GM12878 (cell line): Measurements from ENCODE around the gene LRRC45. TPM values are rescaled to one million over a fixed set of nuclear protein-coding genes. Genes with fewer than 3 reads are reported as not detected.

Experiments used
- ATAC-seq: fragments of 200-7000 bp; cut with Tn5 transposase; 3 replicates; pipeline ENCODE4 v1.9.1; 2020; ENCODE audit warnings: mild to moderate bottlenecking, moderate library complexity
- BruUV-seq: library from RNA; stranded (reverse); fragments of 400-500 nt; replicated peaks from 2 replicates; lab custom pipeline; 2021; lab: Mats Ljungman, UMichigan
- CTCF ChIA-PET: fragments of 300-600 bp; sonication (Branson Sonifier 250); formaldehyde crosslinking; extraction: SDS; loops from one replicate; lab custom pipeline; 2021; ENCODE audit warnings: inconsistent platforms; lab: Yijun Ruan, JAX
- POLR2A ChIA-PET: fragments of 350-600 bp; formaldehyde crosslinking; extraction: SDS; loops from one replicate; lab custom pipeline; 2021; ENCODE audit warnings: inconsistent platforms; lab: Charles Lee
- RAD21 ChIA-PET: fragments of 300-600 bp; sonication (Branson Sonifier 250); formaldehyde crosslinking; loops from one replicate; lab custom pipeline; 2023; ENCODE audit warnings: antibody characterized with exemption; ENCODE audit not compliant: unreplicated experiment; lab: Charles Lee
- SMC1A ChIA-PET: fragments of 300-600 bp; sonication (Branson Sonifier 250); formaldehyde crosslinking; loops from one replicate; lab custom pipeline; 2023; ENCODE audit not compliant: unreplicated experiment, uncharacterized antibody; lab: Charles Lee
- DNase-seq: peaks from one replicate; pipeline ENCODE4 v3.0.0-alpha.2; 2011; ENCODE audit warnings: low read depth, low spot score
- FAIRE-seq: peaks from 3 replicates; lab custom pipeline; 2011; peaks lifted over from hg19 to GRCh38; lab: Jason Lieb, UNC
- H2AFZ ChIP-seq: 2 replicates; pipeline ENCODE4 v1.6.0; 2011; ENCODE audit warnings: low read depth, low read length, control low read depth; ENCODE audit not compliant: control insufficient read depth
- H3K27ac ChIP-seq: 2 replicates; pipeline ENCODE4 v1.5.1; 2011; ENCODE audit warnings: control low read depth; ENCODE audit not compliant: control insufficient read depth, insufficient read depth
- H3K27me3 ChIP-seq, 2 experiments: replicated peaks in 1 of 2; 2 replicates each; pipeline versions ENCODE4 v1.6.0 to v1.6.1; 2011; ENCODE audit warnings: low read length in 1 of 2; ENCODE audit not compliant: control insufficient read depth in 2 of 2, insufficient read depth in 2 of 2
- H3K36me3 ChIP-seq, 2 experiments: 2 replicates each; pipeline ENCODE4 v1.5.1; 2011; ENCODE audit warnings: low read length in 1 of 2; ENCODE audit not compliant: control insufficient read depth in 2 of 2, insufficient read depth in 2 of 2
- H3K4me1 ChIP-seq: 2 replicates; pipeline ENCODE4 v1.6.1; 2011; ENCODE audit warnings: mild to moderate bottlenecking, low read length, moderate library complexity, mixed read lengths; ENCODE audit not compliant: control insufficient read depth, insufficient read depth
- H3K4me2 ChIP-seq: 2 replicates; pipeline ENCODE4 v1.6.0; 2011; ENCODE audit warnings: control low read depth; ENCODE audit not compliant: control insufficient read depth, insufficient read depth
- H3K4me3 ChIP-seq: fragments of 200-600 bp; sonication (generic); 2 replicates; pipeline ENCODE4 v1.5.1; 2016
- H3K79me2 ChIP-seq: 2 replicates; pipeline ENCODE4 v1.6.0; 2011; ENCODE audit warnings: low read length; ENCODE audit not compliant: control insufficient read depth, insufficient read depth
- H3K9ac ChIP-seq: 2 replicates; pipeline ENCODE4 v1.8.0; 2011; ENCODE audit warnings: low read length, control low read depth, mixed read lengths; ENCODE audit not compliant: control insufficient read depth, insufficient read depth
- H3K9me3 ChIP-seq: replicated peaks from 3 replicates; pipeline ENCODE4 v1.5.1; 2011; ENCODE audit warnings: mild to moderate bottlenecking, low read length; ENCODE audit not compliant: control insufficient read depth, insufficient read depth
- H4K20me1 ChIP-seq: 2 replicates; pipeline ENCODE4 v1.6.0; 2011; ENCODE audit not compliant: control insufficient read depth, insufficient read depth
- CBFB ChIP-seq: IDR thresholded peaks from 2 replicates; pipeline ENCODE4 v1.6.1; 2016; ENCODE audit warnings: antibody characterized with exemption, low read depth
- FOXM1 ChIP-seq: IDR thresholded peaks from 2 replicates; pipeline ENCODE4 v1.6.1; 2012; ENCODE audit warnings: low read depth, mild to moderate bottlenecking, inconsistent platforms, low read length, moderate library complexity
- IRF4 ChIP-seq: IDR thresholded peaks from 2 replicates; pipeline ENCODE4 v1.6.1; 2011; ENCODE audit warnings: low read depth, low read length
- LARP7 ChIP-seq: fragments of 450-650 bp; IDR thresholded peaks from 2 replicates; pipeline ENCODE4 v1.6.1; 2017; ENCODE audit warnings: mild to moderate bottlenecking
- MEF2B ChIP-seq: fragments of 450-650 bp; IDR thresholded peaks from 2 replicates; pipeline ENCODE4 v1.6.1; 2018; ENCODE audit warnings: mild to moderate bottlenecking, moderate library complexity; ENCODE audit not compliant: partially characterized antibody, poor library complexity, severe bottlenecking
- MTA3 ChIP-seq: IDR thresholded peaks from 2 replicates; pipeline ENCODE4 v1.6.1; 2012; ENCODE audit warnings: low read length, inconsistent platforms, borderline replicate concordance
- NFYA ChIP-seq: IDR thresholded peaks from 2 replicates; pipeline ENCODE4 v1.6.1; 2011; ENCODE audit warnings: low read depth, mild to moderate bottlenecking, low read length, improper control_type of control experiment, borderline replicate concordance
- SREBF1 ChIP-seq: IDR thresholded peaks from 2 replicates; pipeline ENCODE4 v1.6.1; 2012; ENCODE audit warnings: mild to moderate bottlenecking, low read length
- WRNIP1 ChIP-seq: IDR thresholded peaks from 2 replicates; pipeline ENCODE4 v1.6.1; 2011; ENCODE audit warnings: low read depth, low read length, improper control_type of control experiment, borderline replicate concordance
- WGBS: methylation state at CpG from one replicate; pipeline ENCODE4 v1.1.6; 2016; ENCODE audit warnings: low lambda C conversion rate; ENCODE audit not compliant: insufficient replicate concordance, insufficient coverage; ENCODE audit errors: missing lambda C conversion rate; 5-methylcytosine and 5-hydroxymethylcytosine counted together
- in situ Hi-C: fragments of 300-500 bp; cut with MboI; formaldehyde crosslinking; loops from 9 replicates; pipeline ENCODE4 v1.14.3; 2018; ENCODE audit warnings: mixed read lengths
- intact Hi-C: fragments of 100-400 bp; cut with micrococcal nuclease; formaldehyde crosslinking; loops from one replicate; pipeline ENCODE4 v1.14.2; 2022; ENCODE audit not compliant: unreplicated experiment
- polyA plus RNA-seq, 11 experiments: library from polyadenylated mRNA; depleted of rRNA in 4 of 11; unstranded in 6 of 11; stranded (reverse) in 5 of 11; fragments of >200 nt; fragmentation: Nextera tagmentation in 4 of 11; fragmentation: Illumina TruSeq in 1 of 11; extraction: Ambion mirVana in 4 of 11; extraction: Trizol in 1 of 11; gene quantifications; 1 replicate in 1 of 11; 2 replicates in 10 of 11; pipeline versions ENCODE4 v1.2.1 to v1.2.3, GENCODE V29; 2011 to 2016; ENCODE audit warnings: inconsistent platforms in 2 of 11, missing spikeins in 2 of 11, low read depth in 1 of 11
- total RNA-seq, 4 experiments: library from RNA; depleted of rRNA in 3 of 4; stranded (reverse); fragments of >200 nt in 3 of 4; fragmentation: Illumina TruSeq in 1 of 4; extraction: Trizol in 1 of 4; gene quantifications; 2 replicates each; pipeline versions ENCODE4 v1.2.1 to v1.2.3, GENCODE V29; 2013 to 2021
- TF ChIP-seq, protein P1 (sequence below): fragments of 450-650 bp; IDR thresholded peaks from 2 replicates; pipeline ENCODE4 v1.6.1; 2014; ENCODE audit warnings: mild to moderate bottlenecking
- TF ChIP-seq, protein P2 (sequence below): IDR thresholded peaks from 2 replicates; pipeline ENCODE4 v1.6.1; 2012; ENCODE audit warnings: improper control_type of control experiment, low read depth, low read length; ENCODE audit not compliant: insufficient replicate concordance

The LRRC45 gene
- total and polyA plus RNA-seq, 10 of the 15 experiments (the other 5 are each of a cell fraction or from before 2014, with no cell fraction given) = 0.03 to 27.7 (median 10.4) TPM

DNA sequence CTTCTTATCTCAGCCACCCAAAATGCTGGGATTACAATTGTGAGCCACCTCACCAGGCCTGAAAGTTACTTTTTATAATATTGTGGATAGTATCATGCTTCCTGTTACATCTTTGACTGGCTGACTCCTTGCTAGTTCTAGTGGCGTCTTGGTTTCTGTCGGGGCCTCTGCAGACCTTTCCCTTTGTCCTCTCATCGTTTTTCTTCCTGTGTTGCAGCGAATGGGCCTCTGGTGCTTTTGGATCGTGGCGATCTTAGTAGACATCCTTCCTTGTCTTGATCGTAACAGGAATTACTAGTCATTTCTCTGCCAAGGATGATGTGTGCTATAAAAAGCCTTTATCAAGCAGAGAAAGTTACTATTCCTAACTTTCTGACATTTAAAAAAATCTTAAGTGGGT, 24.9 kb upstream of the LRRC45 start:
- FAIRE-seq = no peak
- BruUV-seq = no TSS peak
- ChIA-PET SMC1A (no interaction called here), CTCF (interaction anchor here (1.3 kb wide), 1 partner anchor 23 kb away, joined by 3 read pairs; no protein-coding TSS in a partner anchor), RAD21 (no interaction called here), POLR2A (no interaction called here)
- ATAC-seq = no peak
- DNase-seq = no peak
- in situ Hi-C loops (no loop called here), intact Hi-C loops (no loop called here)
- H3K27me3 ChIP-seq = no peaks in the 10 kb centered on the region
- no peak overlapping the region for H3K4me2 ChIP-seq
- H3K36me3 ChIP-seq = peaks cover 0 to 3% of the 10 kb centered on the region in 2 experiments; a peak in 3 of 4 replicates
- H3K9me3 ChIP-seq = no peaks in the 10 kb centered on the region
- no peak overlapping the region for H3K27ac ChIP-seq
- H4K20me1 ChIP-seq = no peaks in the 10 kb centered on the region
- no peak overlapping the region for H3K9ac ChIP-seq
- no peak for TF ChIP-seq WRNIP1
- TF ChIP-seq, protein P1, sequence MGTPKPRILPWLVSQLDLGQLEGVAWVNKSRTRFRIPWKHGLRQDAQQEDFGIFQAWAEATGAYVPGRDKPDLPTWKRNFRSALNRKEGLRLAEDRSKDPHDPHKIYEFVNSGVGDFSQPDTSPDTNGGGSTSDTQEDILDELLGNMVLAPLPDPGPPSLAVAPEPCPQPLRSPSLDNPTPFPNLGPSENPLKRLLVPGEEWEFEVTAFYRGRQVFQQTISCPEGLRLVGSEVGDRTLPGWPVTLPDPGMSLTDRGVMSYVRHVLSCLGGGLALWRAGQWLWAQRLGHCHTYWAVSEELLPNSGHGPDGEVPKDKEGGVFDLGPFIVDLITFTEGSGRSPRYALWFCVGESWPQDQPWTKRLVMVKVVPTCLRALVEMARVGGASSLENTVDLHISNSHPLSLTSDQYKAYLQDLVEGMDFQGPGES = no peak
- no peak for TF ChIP-seq SREBF1
- TF ChIP-seq, protein P2, sequence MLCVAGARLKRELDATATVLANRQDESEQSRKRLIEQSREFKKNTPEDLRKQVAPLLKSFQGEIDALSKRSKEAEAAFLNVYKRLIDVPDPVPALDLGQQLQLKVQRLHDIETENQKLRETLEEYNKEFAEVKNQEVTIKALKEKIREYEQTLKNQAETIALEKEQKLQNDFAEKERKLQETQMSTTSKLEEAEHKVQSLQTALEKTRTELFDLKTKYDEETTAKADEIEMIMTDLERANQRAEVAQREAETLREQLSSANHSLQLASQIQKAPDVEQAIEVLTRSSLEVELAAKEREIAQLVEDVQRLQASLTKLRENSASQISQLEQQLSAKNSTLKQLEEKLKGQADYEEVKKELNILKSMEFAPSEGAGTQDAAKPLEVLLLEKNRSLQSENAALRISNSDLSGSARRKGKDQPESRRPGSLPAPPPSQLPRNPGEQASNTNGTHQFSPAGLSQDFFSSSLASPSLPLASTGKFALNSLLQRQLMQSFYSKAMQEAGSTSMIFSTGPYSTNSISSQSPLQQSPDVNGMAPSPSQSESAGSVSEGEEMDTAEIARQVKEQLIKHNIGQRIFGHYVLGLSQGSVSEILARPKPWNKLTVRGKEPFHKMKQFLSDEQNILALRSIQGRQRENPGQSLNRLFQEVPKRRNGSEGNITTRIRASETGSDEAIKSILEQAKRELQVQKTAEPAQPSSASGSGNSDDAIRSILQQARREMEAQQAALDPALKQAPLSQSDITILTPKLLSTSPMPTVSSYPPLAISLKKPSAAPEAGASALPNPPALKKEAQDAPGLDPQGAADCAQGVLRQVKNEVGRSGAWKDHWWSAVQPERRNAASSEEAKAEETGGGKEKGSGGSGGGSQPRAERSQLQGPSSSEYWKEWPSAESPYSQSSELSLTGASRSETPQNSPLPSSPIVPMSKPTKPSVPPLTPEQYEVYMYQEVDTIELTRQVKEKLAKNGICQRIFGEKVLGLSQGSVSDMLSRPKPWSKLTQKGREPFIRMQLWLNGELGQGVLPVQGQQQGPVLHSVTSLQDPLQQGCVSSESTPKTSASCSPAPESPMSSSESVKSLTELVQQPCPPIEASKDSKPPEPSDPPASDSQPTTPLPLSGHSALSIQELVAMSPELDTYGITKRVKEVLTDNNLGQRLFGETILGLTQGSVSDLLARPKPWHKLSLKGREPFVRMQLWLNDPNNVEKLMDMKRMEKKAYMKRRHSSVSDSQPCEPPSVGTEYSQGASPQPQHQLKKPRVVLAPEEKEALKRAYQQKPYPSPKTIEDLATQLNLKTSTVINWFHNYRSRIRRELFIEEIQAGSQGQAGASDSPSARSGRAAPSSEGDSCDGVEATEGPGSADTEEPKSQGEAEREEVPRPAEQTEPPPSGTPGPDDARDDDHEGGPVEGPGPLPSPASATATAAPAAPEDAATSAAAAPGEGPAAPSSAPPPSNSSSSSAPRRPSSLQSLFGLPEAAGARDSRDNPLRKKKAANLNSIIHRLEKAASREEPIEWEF = no peak
- no peak for TF ChIP-seq NFYA
- TF ChIP-seq CBFB = no peak
- no peak for TF ChIP-seq FOXM1
- no peak for TF ChIP-seq MEF2B
- no peak for TF ChIP-seq IRF4
- no peak for TF ChIP-seq LARP7
- no peak for TF ChIP-seq MTA3
- H3K79me2 ChIP-seq = no peaks in the 10 kb centered on the region
- H3K4me1 ChIP-seq = no peaks in the 10 kb centered on the region
- WGBS = 89% methylated on average over 7 of the region's 7 CpGs
- no peak overlapping the region for H3K4me3 ChIP-seq
- H2AFZ ChIP-seq = no peak overlapping the region
